Lower leg skin (tissue), 3 donors: ENCODE data around the gene ZMIZ2.

Experiments used
- POLR2A ChIP-seq, 2 donors: fragments of 450-650 bp; IDR thresholded peaks; one replicate each; pipeline ENCODE4 v1.6.1; 2016 to 2017; ENCODE audit warnings: antibody characterized with exemption in 2 of 2, mild to moderate bottlenecking in 1 of 2, moderate library complexity in 1 of 2
- TF ChIP-seq, protein P1 (sequence below), 3 donors: fragments of 450-650 bp; IDR thresholded peaks; one replicate each; pipeline ENCODE4 v1.5.1; 2016; ENCODE audit warnings: antibody characterized with exemption in 3 of 3, mild to moderate bottlenecking in 3 of 3, moderate library complexity in 2 of 3

DNA sequence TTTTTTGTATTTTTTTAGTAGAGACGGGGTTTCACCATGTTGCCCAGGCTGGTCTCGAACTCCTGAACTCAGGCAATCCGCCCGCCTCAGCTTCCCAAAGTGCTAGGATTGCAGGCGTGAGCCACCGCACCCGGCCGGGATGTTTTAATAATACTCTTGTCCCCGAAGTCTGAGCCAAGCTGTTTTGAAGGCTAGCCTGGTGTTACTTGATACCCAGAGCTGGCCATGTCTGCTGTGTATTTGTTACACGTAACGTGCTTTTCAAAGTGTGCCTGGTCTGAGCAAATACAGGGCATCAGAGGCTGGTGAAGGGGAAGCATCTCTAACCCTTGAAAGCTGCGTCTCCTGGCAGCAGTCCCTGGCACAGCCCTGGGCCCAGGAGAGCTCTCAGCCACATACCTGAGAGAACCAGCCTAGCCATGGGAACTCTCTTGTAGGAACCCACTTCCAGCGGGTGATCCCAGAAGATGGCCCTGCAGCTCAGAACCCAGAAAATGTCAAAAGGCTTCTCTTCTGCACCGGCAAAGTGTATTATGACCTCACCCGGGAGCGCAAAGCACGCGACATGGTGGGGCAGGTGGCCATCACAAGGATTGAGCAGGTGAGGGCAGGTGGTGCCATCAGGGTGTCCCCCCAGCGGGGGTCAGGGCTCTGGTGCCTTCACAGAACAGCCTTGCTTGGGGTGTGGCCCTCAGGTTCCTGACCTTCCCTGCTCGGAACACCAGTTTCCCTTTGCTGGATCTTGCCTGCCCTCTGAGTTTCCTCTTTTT is 41.7 kb upstream of the ZMIZ2 start:
- TF ChIP-seq, protein P1, sequence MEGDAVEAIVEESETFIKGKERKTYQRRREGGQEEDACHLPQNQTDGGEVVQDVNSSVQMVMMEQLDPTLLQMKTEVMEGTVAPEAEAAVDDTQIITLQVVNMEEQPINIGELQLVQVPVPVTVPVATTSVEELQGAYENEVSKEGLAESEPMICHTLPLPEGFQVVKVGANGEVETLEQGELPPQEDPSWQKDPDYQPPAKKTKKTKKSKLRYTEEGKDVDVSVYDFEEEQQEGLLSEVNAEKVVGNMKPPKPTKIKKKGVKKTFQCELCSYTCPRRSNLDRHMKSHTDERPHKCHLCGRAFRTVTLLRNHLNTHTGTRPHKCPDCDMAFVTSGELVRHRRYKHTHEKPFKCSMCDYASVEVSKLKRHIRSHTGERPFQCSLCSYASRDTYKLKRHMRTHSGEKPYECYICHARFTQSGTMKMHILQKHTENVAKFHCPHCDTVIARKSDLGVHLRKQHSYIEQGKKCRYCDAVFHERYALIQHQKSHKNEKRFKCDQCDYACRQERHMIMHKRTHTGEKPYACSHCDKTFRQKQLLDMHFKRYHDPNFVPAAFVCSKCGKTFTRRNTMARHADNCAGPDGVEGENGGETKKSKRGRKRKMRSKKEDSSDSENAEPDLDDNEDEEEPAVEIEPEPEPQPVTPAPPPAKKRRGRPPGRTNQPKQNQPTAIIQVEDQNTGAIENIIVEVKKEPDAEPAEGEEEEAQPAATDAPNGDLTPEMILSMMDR (IDR thresholded peaks at IDR 0.05) = no peak
- no peak for TF ChIP-seq POLR2A (IDR thresholded peaks at IDR 0.05)
